Coronary artery (tissue), 2 donors: ENCODE data around the gene ANKFY1.

Experiments used
- DNase-seq: peaks from one replicate; pipeline ENCODE4 v3.0.0-alpha.2; 2017; ENCODE audit warnings: low spot score
- H3K27ac ChIP-seq, 2 donors: fragments of 200-600 bp; sonication (generic); one replicate each; pipeline ENCODE4 v1.5.1; 2016 to 2019
- H3K4me3 ChIP-seq: fragments of 200-600 bp; sonication (generic); 2 replicates; pipeline ENCODE4 v1.5.1; 2016; ENCODE audit warnings: mild to moderate bottlenecking, moderate library complexity
- TF ChIP-seq, protein P1 (sequence below): fragments of 200-600 bp; sonication (generic); IDR thresholded peaks from one replicate; pipeline ENCODE4 v1.5.1; 2019; ENCODE audit warnings: antibody characterized with exemption

ANKFY1 gene

DNA sequence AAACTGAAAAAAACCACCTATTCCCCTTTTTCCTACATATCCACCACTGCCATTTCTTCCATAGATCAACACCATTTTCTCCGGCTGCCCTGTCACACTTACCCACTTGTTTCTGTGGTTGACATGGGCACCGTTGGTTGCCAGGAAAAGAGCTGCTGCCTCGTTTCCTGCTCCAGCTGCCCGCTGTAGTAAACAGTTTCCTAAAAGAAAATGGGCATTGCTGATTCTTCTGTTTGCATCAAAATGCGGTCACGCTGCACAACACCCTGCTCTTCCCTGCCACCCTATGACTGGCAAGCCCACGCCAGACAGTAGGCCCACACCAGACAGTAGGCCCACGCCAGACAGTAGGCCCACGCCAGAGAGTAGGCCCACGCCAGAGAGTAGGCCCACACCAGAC lies 74.5 kb downstream of the ANKFY1 start:
- TF ChIP-seq, protein P1, sequence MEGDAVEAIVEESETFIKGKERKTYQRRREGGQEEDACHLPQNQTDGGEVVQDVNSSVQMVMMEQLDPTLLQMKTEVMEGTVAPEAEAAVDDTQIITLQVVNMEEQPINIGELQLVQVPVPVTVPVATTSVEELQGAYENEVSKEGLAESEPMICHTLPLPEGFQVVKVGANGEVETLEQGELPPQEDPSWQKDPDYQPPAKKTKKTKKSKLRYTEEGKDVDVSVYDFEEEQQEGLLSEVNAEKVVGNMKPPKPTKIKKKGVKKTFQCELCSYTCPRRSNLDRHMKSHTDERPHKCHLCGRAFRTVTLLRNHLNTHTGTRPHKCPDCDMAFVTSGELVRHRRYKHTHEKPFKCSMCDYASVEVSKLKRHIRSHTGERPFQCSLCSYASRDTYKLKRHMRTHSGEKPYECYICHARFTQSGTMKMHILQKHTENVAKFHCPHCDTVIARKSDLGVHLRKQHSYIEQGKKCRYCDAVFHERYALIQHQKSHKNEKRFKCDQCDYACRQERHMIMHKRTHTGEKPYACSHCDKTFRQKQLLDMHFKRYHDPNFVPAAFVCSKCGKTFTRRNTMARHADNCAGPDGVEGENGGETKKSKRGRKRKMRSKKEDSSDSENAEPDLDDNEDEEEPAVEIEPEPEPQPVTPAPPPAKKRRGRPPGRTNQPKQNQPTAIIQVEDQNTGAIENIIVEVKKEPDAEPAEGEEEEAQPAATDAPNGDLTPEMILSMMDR = no peak
- Histone ChIP-seq H3K27ac (peak overlapping the region; percentile 75 to 89), H3K4me3 (no peak overlapping the region)
- DNase-seq = no peak

DNA sequence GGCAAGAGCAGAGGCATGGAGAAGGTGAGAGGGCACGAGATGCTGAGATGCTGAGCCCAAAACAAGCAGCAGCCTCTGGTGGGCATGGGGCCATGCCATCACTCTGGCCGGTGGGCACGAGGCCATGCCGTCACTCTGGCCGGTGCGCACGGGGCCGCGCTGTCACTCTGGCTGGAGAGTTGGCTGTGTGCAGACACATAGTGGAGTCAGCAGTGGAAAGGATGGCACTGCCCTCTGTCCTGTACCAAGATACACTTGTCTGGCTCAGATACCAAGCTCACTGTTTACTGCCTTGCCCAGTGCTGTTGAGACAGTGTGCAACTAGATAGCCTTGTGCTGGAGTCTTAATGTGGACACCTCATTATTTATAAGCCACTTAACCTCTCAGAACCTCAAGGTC lies 75.7 kb downstream of the ANKFY1 start:
- TF ChIP-seq, protein P1 = no peak
- Histone ChIP-seq H3K4me3 (no peak overlapping the region), H3K27ac (peak overlapping the region in 1 of 2 donors; percentile 6)
- DNase-seq = no peak

DNA sequence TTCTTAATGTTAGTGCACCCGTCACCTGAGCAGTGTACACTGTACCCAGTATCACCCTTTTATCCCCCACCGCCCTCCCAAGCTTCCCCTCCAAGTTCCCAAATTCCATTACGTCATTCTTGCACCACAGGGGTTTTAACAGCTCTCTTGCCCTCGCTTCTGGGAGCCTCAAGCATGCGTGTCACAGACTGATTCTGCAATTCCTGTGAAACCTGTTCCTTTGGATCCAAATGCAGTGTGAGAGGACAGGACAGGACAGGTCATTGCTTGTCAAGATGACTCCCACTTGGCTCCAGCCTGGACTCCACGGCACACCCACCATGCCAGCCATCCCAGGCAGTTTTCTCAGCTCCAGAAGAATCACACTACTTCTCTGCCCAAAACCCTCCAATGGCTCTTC lies 76.7 kb downstream of the ANKFY1 start:
- TF ChIP-seq, protein P1 = no peak
- Histone ChIP-seq H3K27ac (peak overlapping the region in 1 of 2 donors; percentile 44), H3K4me3 (no peak overlapping the region)
- no peak for DNase-seq

DNA sequence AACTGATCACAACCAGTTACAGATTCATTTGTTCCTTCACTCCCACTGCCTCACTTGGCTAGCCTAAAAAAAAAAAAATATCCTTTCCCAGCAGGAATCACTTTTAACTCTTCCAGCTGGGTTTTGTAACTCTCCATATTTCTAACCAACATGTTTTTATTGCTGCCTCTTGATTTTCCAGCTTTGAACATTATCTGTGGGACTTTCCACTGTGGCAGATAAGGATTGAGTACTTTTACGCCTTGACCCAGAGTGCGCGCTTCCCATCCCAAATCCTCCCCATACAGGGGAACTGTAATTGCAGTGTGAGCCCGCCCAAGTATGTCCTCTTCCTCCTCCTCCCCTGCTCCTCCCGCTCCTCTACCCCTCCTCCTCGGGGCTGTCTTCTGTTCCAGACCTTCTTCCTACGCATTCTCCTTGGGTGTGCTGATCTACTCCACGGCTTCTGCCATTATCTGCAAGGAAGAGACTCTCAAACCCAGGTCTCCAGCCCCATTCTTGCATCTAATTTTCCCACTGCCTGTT lies 77.4 kb downstream of the ANKFY1 start:
- no peak overlapping the region for H3K4me3 ChIP-seq
- no peak for DNase-seq
- TF ChIP-seq, protein P1 = no peak
- no peak overlapping the region for H3K27ac ChIP-seq

DNA sequence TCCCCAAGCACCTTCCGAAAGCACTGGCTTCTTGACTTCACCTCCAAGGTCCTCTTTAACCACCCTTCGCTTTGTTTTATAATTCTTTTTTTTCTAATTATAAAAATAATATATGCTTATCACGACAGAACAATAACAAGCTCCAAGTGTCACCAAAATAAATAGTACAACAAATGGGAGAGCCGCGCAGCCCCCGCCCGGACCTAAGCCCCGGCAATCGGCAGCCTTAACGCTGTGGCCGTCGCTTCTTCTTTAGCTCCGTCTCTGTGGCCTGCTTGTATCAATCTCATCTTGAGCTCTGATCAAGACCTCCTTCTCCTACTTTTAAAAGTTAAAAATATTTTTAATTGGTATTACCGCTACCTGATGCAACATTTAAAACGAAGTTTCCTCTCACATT lies 78.1 kb downstream of the ANKFY1 start:
- DNase-seq = no peak
- TF ChIP-seq, protein P1 = no peak
- Histone ChIP-seq H3K4me3 (no peak overlapping the region), H3K27ac (no peak overlapping the region)

DNA sequence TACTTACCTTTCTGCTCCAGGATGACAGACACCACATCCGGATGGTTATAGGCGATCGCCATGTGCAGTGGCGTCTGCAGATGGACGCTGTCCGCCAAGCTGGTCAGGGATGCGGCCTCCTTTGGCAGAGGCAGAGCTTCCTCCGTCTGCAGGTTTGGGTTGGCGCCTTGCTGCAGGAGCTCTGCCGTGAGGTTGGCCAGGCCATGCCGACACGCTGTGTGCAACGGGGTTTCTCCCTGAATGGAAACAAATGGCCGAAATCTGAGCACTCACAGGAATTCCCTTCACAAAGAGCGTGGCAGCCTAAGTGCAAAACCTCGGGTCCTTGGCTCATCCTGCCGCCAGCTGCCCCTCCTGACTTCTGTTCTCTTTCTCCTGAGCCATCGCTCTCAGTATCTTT lies 79.0 kb downstream of the ANKFY1 start:
- TF ChIP-seq, protein P1 = no peak
- no peak overlapping the region for H3K4me3 ChIP-seq
- no peak for DNase-seq
- H3K27ac ChIP-seq = no peak overlapping the region

DNA sequence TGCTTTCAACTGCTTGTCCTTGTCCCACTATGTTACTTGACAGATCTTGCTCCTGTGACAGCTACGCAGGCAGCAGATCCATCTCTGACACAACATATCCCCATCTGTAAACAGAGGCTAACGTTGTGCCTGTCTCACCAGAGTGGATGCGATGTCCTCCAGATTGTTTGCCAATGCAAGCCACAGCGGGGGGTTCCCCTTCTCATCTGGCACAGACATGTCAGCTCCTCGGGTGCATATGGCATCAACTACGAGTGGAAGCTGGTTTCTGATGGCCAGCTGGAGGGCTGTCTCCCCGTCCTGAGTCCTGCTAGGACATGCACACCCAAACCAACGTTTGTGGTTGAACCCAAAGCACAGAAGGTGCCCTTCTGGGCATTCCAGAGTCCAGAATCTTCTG lies 81.7 kb downstream of the ANKFY1 start:
- Histone ChIP-seq H3K27ac (no peak overlapping the region), H3K4me3 (no peak overlapping the region)
- TF ChIP-seq, protein P1 = no peak
- DNase-seq = no peak
